ENCODE results near the gene CDKN3.
"Not testable (repeated sequence)": the region's sequence is repeated elsewhere in the genome, so short reads cannot be mapped to it uniquely, and the experiment has no call there.

The CDKN3 gene

GRCh38 chr14:54453990-54454389 lies 57.2 kb downstream of the CDKN3 start:
- H2AFZ ChIP-seq (ENCODE audit: insufficient read depth, low read length, poor library complexity); H2BK12ac ChIP-seq (ENCODE audit: low read length); H3K18ac ChIP-seq (ENCODE audit: low read length); H3K79me2 ChIP-seq (ENCODE audit: control insufficient read depth, insufficient read depth, low read length, poor library complexity); H4K12ac ChIP-seq (ENCODE audit: low read depth, low read length); H3K36me3 ChIP-seq (ENCODE audit: control insufficient read depth in 1 of 2, insufficient read depth in 2 of 2, low read length in 2 of 2); H3K4ac ChIP-seq (ENCODE audit: low read depth, low read length); H3K9me3 ChIP-seq (ENCODE audit: insufficient read depth, low read depth, low read length); H2BK5ac ChIP-seq (ENCODE audit: low read depth, low read length, poor library complexity); DNase-seq; H4K91ac ChIP-seq (ENCODE audit: low read depth, low read length); H4K8ac ChIP-seq (ENCODE audit: low read depth, low read length); H3K4me3 ChIP-seq (ENCODE audit: low read depth, low read length); H3K27me3 ChIP-seq (ENCODE audit: insufficient read depth, low read length); H3K27ac ChIP-seq (ENCODE audit: low read depth, low read length); H2BK120ac ChIP-seq (ENCODE audit: insufficient read depth, low read length, poor library complexity); H3K23ac ChIP-seq (ENCODE audit: low read length); H3K4me2 ChIP-seq (ENCODE audit: low read length); H2AK5ac ChIP-seq (ENCODE audit: low read length); H3K4me1 ChIP-seq (ENCODE audit: control insufficient read depth in 1 of 2, insufficient read depth in 2 of 2, low read length in 2 of 2); H3K79me1 ChIP-seq (ENCODE audit: low read length); H3K14ac ChIP-seq (ENCODE audit: low read length); H3K9ac ChIP-seq (ENCODE audit: low read length): not testable (repeated sequence)
- no CpG with 5 or more reads among the region's 5 CpGs for WGBS (ENCODE audit: extremely low coverage, insufficient coverage, insufficient read length)

GRCh38 chr14:54455363-54455762 lies 58.6 kb downstream of the CDKN3 start:
- Histone ChIP-seq H3K23ac (ENCODE audit: low read length) (no peak overlapping the region), H3K79me2 (ENCODE audit: control insufficient read depth, insufficient read depth, low read length, poor library complexity) (no peaks in the 10 kb centered on the region), H3K9ac (ENCODE audit: low read length) (no peak overlapping the region), H4K91ac (ENCODE audit: low read depth, low read length) (no peak overlapping the region), H2BK120ac (ENCODE audit: insufficient read depth, low read length, poor library complexity) (no peak overlapping the region), H4K8ac (ENCODE audit: low read depth, low read length) (no peak overlapping the region), H3K4ac (ENCODE audit: low read depth, low read length) (no peak overlapping the region), H2BK5ac (ENCODE audit: low read depth, low read length, poor library complexity) (no peak overlapping the region), H2BK12ac (ENCODE audit: low read length) (no peak overlapping the region), H3K14ac (ENCODE audit: low read length) (no peak overlapping the region), H3K18ac (ENCODE audit: low read length) (no peak overlapping the region), H2AFZ (ENCODE audit: insufficient read depth, low read length, poor library complexity) (no peak overlapping the region), H3K9me3 (ENCODE audit: insufficient read depth, low read depth, low read length) (peaks cover 9% of the 10 kb centered on the region), H3K79me1 (ENCODE audit: low read length) (no peaks in the 10 kb centered on the region), H3K4me1 (ENCODE audit: control insufficient read depth in 1 of 2, insufficient read depth in 2 of 2, low read length in 2 of 2) (no peaks in the 10 kb centered on the region), H3K27me3 (ENCODE audit: insufficient read depth, low read length) (no peaks in the 10 kb centered on the region), H3K4me3 (ENCODE audit: low read depth, low read length) (no peak overlapping the region), H3K27ac (ENCODE audit: low read depth, low read length) (no peak overlapping the region), H2AK5ac (ENCODE audit: low read length) (no peak overlapping the region), H3K36me3 (ENCODE audit: control insufficient read depth in 1 of 2, insufficient read depth in 2 of 2, low read length in 2 of 2) (no peaks in the 10 kb centered on the region), H3K4me2 (ENCODE audit: low read length) (no peak overlapping the region), H4K12ac (ENCODE audit: low read depth, low read length) (no peak overlapping the region)
- no CpG with 5 or more reads among the region's 1 CpG for WGBS (ENCODE audit: extremely low coverage, insufficient coverage, insufficient read length)
- no peak for DNase-seq

GRCh38 chr14:54456820-54457608 lies 60.2 kb downstream of the CDKN3 start:
- not testable (repeated sequence) for H3K4me3 ChIP-seq (ENCODE audit: low read depth, low read length); H3K4me1 ChIP-seq (ENCODE audit: control insufficient read depth in 1 of 2, insufficient read depth in 2 of 2, low read length in 2 of 2); H2BK120ac ChIP-seq (ENCODE audit: insufficient read depth, low read length, poor library complexity); H3K79me2 ChIP-seq (ENCODE audit: control insufficient read depth, insufficient read depth, low read length, poor library complexity); H4K8ac ChIP-seq (ENCODE audit: low read depth, low read length); H2BK12ac ChIP-seq (ENCODE audit: low read length); H4K91ac ChIP-seq (ENCODE audit: low read depth, low read length); H3K4me2 ChIP-seq (ENCODE audit: low read length); H2BK5ac ChIP-seq (ENCODE audit: low read depth, low read length, poor library complexity); H3K9ac ChIP-seq (ENCODE audit: low read length); H2AFZ ChIP-seq (ENCODE audit: insufficient read depth, low read length, poor library complexity); H3K79me1 ChIP-seq (ENCODE audit: low read length); H3K23ac ChIP-seq (ENCODE audit: low read length); H3K14ac ChIP-seq (ENCODE audit: low read length); H3K4ac ChIP-seq (ENCODE audit: low read depth, low read length); H3K27me3 ChIP-seq (ENCODE audit: insufficient read depth, low read length); H4K12ac ChIP-seq (ENCODE audit: low read depth, low read length); H3K18ac ChIP-seq (ENCODE audit: low read length); H3K27ac ChIP-seq (ENCODE audit: low read depth, low read length); H3K36me3 ChIP-seq (ENCODE audit: control insufficient read depth in 1 of 2, insufficient read depth in 2 of 2, low read length in 2 of 2); H2AK5ac ChIP-seq (ENCODE audit: low read length); H3K9me3 ChIP-seq (ENCODE audit: insufficient read depth, low read depth, low read length); DNase-seq
- no CpG with 5 or more reads among the region's 1 CpG for WGBS (ENCODE audit: extremely low coverage, insufficient coverage, insufficient read length)

GRCh38 chr14:54457609-54457996 lies 60.8 kb downstream of the CDKN3 start:
- Histone ChIP-seq H3K23ac (ENCODE audit: low read length) (no peak overlapping the region), H4K8ac (ENCODE audit: low read depth, low read length) (no peak overlapping the region)

More at GRCh38 chr14:54457609-54457996, 60.8 kb downstream of the CDKN3 start:
- no peak overlapping the region for H4K91ac ChIP-seq (ENCODE audit: low read depth, low read length)
- H3K4ac ChIP-seq (ENCODE audit: low read depth, low read length): no peak overlapping the region
- no peaks in the 10 kb centered on the region for H3K4me1 ChIP-seq (ENCODE audit: control insufficient read depth in 1 of 2, insufficient read depth in 2 of 2, low read length in 2 of 2)
- no peak overlapping the region for H3K18ac ChIP-seq (ENCODE audit: low read length)
- no peaks in the 10 kb centered on the region for H3K79me1 ChIP-seq (ENCODE audit: low read length)
- H2BK120ac ChIP-seq (ENCODE audit: insufficient read depth, low read length, poor library complexity): no peak overlapping the region
- no peak overlapping the region for H3K14ac ChIP-seq (ENCODE audit: low read length)
- H2AFZ ChIP-seq (ENCODE audit: insufficient read depth, low read length, poor library complexity): no peak overlapping the region
- no peaks in the 10 kb centered on the region for H3K27me3 ChIP-seq (ENCODE audit: insufficient read depth, low read length)
- H4K12ac ChIP-seq (ENCODE audit: low read depth, low read length): no peak overlapping the region
- H3K27ac ChIP-seq (ENCODE audit: low read depth, low read length): no peak overlapping the region
- no CpG with 5 or more reads among the region's 3 CpGs for WGBS (ENCODE audit: extremely low coverage, insufficient coverage, insufficient read length)
- no peak for DNase-seq
- H3K4me2 ChIP-seq (ENCODE audit: low read length): no peak overlapping the region
- no peaks in the 10 kb centered on the region for H3K36me3 ChIP-seq (ENCODE audit: control insufficient read depth in 1 of 2, insufficient read depth in 2 of 2, low read length in 2 of 2)
- no peak overlapping the region for H3K9ac ChIP-seq (ENCODE audit: low read length)
- H3K4me3 ChIP-seq (ENCODE audit: low read depth, low read length): no peak overlapping the region
- H3K9me3 ChIP-seq (ENCODE audit: insufficient read depth, low read depth, low read length): peaks cover 9% of the 10 kb centered on the region
- no peak overlapping the region for H2BK5ac ChIP-seq (ENCODE audit: low read depth, low read length, poor library complexity)
- H2BK12ac ChIP-seq (ENCODE audit: low read length): no peak overlapping the region
- H3K79me2 ChIP-seq (ENCODE audit: control insufficient read depth, insufficient read depth, low read length, poor library complexity): no peaks in the 10 kb centered on the region
- H2AK5ac ChIP-seq (ENCODE audit: low read length): no peak overlapping the region

All from trophoblast cell (in vitro differentiated cells and primary cell).